NCI-H524 treated with DMSO at 0.1 percent for 48 hours (cell line): Measurements from ENCODE around the gene FAM3B.
"Not testable (repeated sequence)": the region's sequence is repeated elsewhere in the genome, so short reads cannot be mapped to it uniquely, and the experiment has no call there.

ENCODE experiments used
- DNase-seq: peaks from one replicate; lab custom pipeline; 2025; lab: John Stamatoyannopoulos, UW

Gene FAM3B

GRCh38 chr21:41316200-41317062 is at the start of gene FAM3B:
Gene FAM3B, plus strand, starts transcription at chr21:41316801. Its CDS starts 79 bp downstream, at chr21:41316880.
- no peak for DNase-seq

- DNase-seq: no peak
Observed at GRCh38 chr21:41267346-41267745, 49.3 kb upstream of the FAM3B start.

GRCh38 chr21:41269535-41269934 is 47.1 kb upstream of the FAM3B start:
- DNase-seq: no peak

GRCh38 chr21:41277196-41277595 is 39.4 kb upstream of the FAM3B start:
- DNase-seq: no peak

- DNase-seq: no peak
Observed at GRCh38 chr21:41277846-41278245, 38.8 kb upstream of the FAM3B start.

GRCh38 chr21:41280115-41280919 is 36.3 kb upstream of the FAM3B start:
- no peak for DNase-seq

GRCh38 chr21:41282412-41282811 is 34.2 kb upstream of the FAM3B start:
- DNase-seq: no peak

GRCh38 chr21:41283211-41283818 is 33.3 kb upstream of the FAM3B start:
- DNase-seq: peak; percentile 37

GRCh38 chr21:41289431-41289830 is 27.2 kb upstream of the FAM3B start:
- no peak for DNase-seq

- DNase-seq: no peak
Observed at GRCh38 chr21:41290106-41290799, 26.3 kb upstream of the FAM3B start.

GRCh38 chr21:41294548-41295231 is 21.9 kb upstream of the FAM3B start:
- no peak for DNase-seq

- DNase-seq: no peak
Observed at GRCh38 chr21:41295721-41296254, 20.8 kb upstream of the FAM3B start.

- no peak for DNase-seq
Observed at GRCh38 chr21:41302976-41303375, 13.6 kb upstream of the FAM3B start.

- DNase-seq: no peak
Observed at GRCh38 chr21:41304068-41304720, 12.4 kb upstream of the FAM3B start.

- no peak for DNase-seq
Observed at GRCh38 chr21:41307219-41307618, 9.4 kb upstream of the FAM3B start.

GRCh38 chr21:41313285-41314164 is 3.1 kb upstream of the FAM3B start:
- DNase-seq: not testable (repeated sequence)

- DNase-seq: no peak
Observed at GRCh38 chr21:41315726-41316125, 875 bp upstream of the FAM3B start.

GRCh38 chr21:41317063-41317392 is 427 bp downstream of the FAM3B start:
- no peak for DNase-seq

- DNase-seq: no peak
Observed at GRCh38 chr21:41317458-41317857, 857 bp downstream of the FAM3B start.

- no peak for DNase-seq
Observed at GRCh38 chr21:41318218-41318617, 1.6 kb downstream of the FAM3B start.
